Activated T-helper 2 cell treated with anti-CD3 and anti-CD28 coated beads, Interferon-gamma antibody, Interleukin-2, Interleukin-4, amounts not matched to agents 10 μg/mL and 5 μg/mL and 100 μg/mL, durations not matched to agents 14 hours and 24 hours and 36 hours (primary cell): ENCODE measurements around the gene HRH1. TPM values are rescaled to one million over a fixed set of nuclear protein-coding genes. Genes with fewer than 3 reads are reported as not detected.

Experiments
- DNase-seq: peaks from one replicate; pipeline ENCODE4 v3.0.0; 2021; ENCODE audit warnings: low spot score
- H3K27ac Mint-ChIP-seq: one replicate; pipeline ENCODE4 v1.8.0; 2021; ENCODE audit warnings: mixed read lengths
- H3K27me3 Mint-ChIP-seq: one replicate; pipeline ENCODE4 v1.8.0; 2021; ENCODE audit warnings: low read depth, mixed read lengths
- H3K36me3 Mint-ChIP-seq: one replicate; pipeline ENCODE4 v1.8.0; 2021; ENCODE audit warnings: low read depth, mixed read lengths
- H3K4me1 Mint-ChIP-seq: one replicate; pipeline ENCODE4 v1.8.0; 2021; ENCODE audit warnings: low read depth, mixed read lengths
- H3K4me3 Mint-ChIP-seq: one replicate; pipeline ENCODE4 v1.8.0; 2021; ENCODE audit warnings: low read depth, mild to moderate bottlenecking, moderate library complexity, mixed read lengths
- H3K9me3 Mint-ChIP-seq: one replicate; pipeline ENCODE4 v1.8.0; 2021; ENCODE audit warnings: mixed read lengths
- intact Hi-C: fragments of 100-400 bp; cut with micrococcal nuclease; formaldehyde crosslinking; loops from one replicate; pipeline ENCODE4 v1.15.1; 2023
- total RNA-seq: library from RNA; stranded (reverse); gene quantifications from 2 replicates; pipeline ENCODE4 v1.2.3, GENCODE V29; 2022

HRH1 gene
- total RNA-seq, 1 donor from 2014 or later: 1.3 TPM

GRCh38 chr3:11132861-11133260 is 21.4 kb upstream of the HRH1 start:
- intact Hi-C loops: no loop called here
- Mint-ChIP-seq H3K4me3 (no peak overlapping the region), H3K9me3 (no peaks in the 10 kb centered on the region), H3K36me3 (no peaks in the 10 kb centered on the region), H3K27ac (no peak overlapping the region), H3K27me3 (peaks cover 5% of the 10 kb centered on the region), H3K4me1 (peaks cover 7% of the 10 kb centered on the region)
- no peak for DNase-seq

- no peak for DNase-seq
- peaks cover 6% of the 10 kb centered on the region for H3K27me3 Mint-ChIP-seq
- intact Hi-C loops: no loop called here
- no peaks in the 10 kb centered on the region for H3K9me3 Mint-ChIP-seq
- peaks cover 2% of the 10 kb centered on the region for H3K4me1 Mint-ChIP-seq
- no peaks in the 10 kb centered on the region for H3K36me3 Mint-ChIP-seq
- H3K4me3 Mint-ChIP-seq: no peak overlapping the region
- no peak overlapping the region for H3K27ac Mint-ChIP-seq
Observed at GRCh38 chr3:11134794-11135193, 19.5 kb upstream of the HRH1 start.

- no peak overlapping the region for H3K4me3 Mint-ChIP-seq
- H3K9me3 Mint-ChIP-seq: no peaks in the 10 kb centered on the region
- no peak for DNase-seq
- peaks cover 14% of the 10 kb centered on the region for H3K4me1 Mint-ChIP-seq
- no peak overlapping the region for H3K27ac Mint-ChIP-seq
- H3K36me3 Mint-ChIP-seq: no peaks in the 10 kb centered on the region
- H3K27me3 Mint-ChIP-seq: peaks cover 5% of the 10 kb centered on the region
- intact Hi-C loops: no loop called here
Observed at GRCh38 chr3:11136116-11136515, 18.2 kb upstream of the HRH1 start.

- Mint-ChIP-seq H3K9me3 (no peaks in the 10 kb centered on the region), H3K4me1 (peaks cover 15% of the 10 kb centered on the region), H3K4me3 (no peak overlapping the region), H3K36me3 (no peaks in the 10 kb centered on the region), H3K27me3 (peaks cover 5% of the 10 kb centered on the region), H3K27ac (no peak overlapping the region)
- intact Hi-C loops: no loop called here
- DNase-seq: no peak
Observed at GRCh38 chr3:11136830-11137626, 17.3 kb upstream of the HRH1 start.

- H3K9me3 Mint-ChIP-seq: no peaks in the 10 kb centered on the region
- peaks cover 5% of the 10 kb centered on the region for H3K27me3 Mint-ChIP-seq
- H3K4me3 Mint-ChIP-seq: no peak overlapping the region
- intact Hi-C loops: no loop called here
- peaks cover 15% of the 10 kb centered on the region for H3K4me1 Mint-ChIP-seq
- DNase-seq: no peak
- H3K27ac Mint-ChIP-seq: no peak overlapping the region
- H3K36me3 Mint-ChIP-seq: no peaks in the 10 kb centered on the region
Observed at GRCh38 chr3:11137627-11137959, 16.7 kb upstream of the HRH1 start.

- Mint-ChIP-seq H3K4me3 (no peak overlapping the region), H3K27me3 (peaks cover 8% of the 10 kb centered on the region), H3K4me1 (peaks cover 15% of the 10 kb centered on the region), H3K36me3 (no peaks in the 10 kb centered on the region), H3K27ac (no peak overlapping the region), H3K9me3 (no peaks in the 10 kb centered on the region)
- no peak for DNase-seq
- intact Hi-C loops: no loop called here
Observed at GRCh38 chr3:11138371-11138770, 15.9 kb upstream of the HRH1 start.

GRCh38 chr3:11140030-11140712 is 14.1 kb upstream of the HRH1 start:
- DNase-seq: peak; percentile 33
- Mint-ChIP-seq H3K27ac (no peak overlapping the region), H3K36me3 (no peaks in the 10 kb centered on the region), H3K4me1 (peaks cover 15% of the 10 kb centered on the region), H3K27me3 (peaks cover 19% of the 10 kb centered on the region), H3K9me3 (no peaks in the 10 kb centered on the region), H3K4me3 (no peak overlapping the region)
- intact Hi-C loops: loop anchor here (1.0 kb wide), 1 partner anchor 11 kb away; no protein-coding TSS in a partner anchor

- Mint-ChIP-seq H3K36me3 (no peaks in the 10 kb centered on the region), H3K4me1 (peaks cover 15% of the 10 kb centered on the region), H3K9me3 (no peaks in the 10 kb centered on the region), H3K27me3 (peaks cover 24% of the 10 kb centered on the region), H3K4me3 (no peak overlapping the region), H3K27ac (no peak overlapping the region)
- intact Hi-C loops: loop anchor here (1.0 kb wide), 1 partner anchor 11 kb away; no protein-coding TSS in a partner anchor
- no peak for DNase-seq
Observed at GRCh38 chr3:11140713-11141104, 13.6 kb upstream of the HRH1 start.

GRCh38 chr3:11143476-11143875 is 10.8 kb upstream of the HRH1 start:
- Mint-ChIP-seq H3K36me3 (no peaks in the 10 kb centered on the region), H3K9me3 (no peaks in the 10 kb centered on the region), H3K4me1 (peaks cover 15% of the 10 kb centered on the region), H3K4me3 (no peak overlapping the region), H3K27ac (no peak overlapping the region), H3K27me3 (peaks cover 37% of the 10 kb centered on the region)
- DNase-seq: no peak
- intact Hi-C loops: no loop called here

- no peak overlapping the region for H3K27ac Mint-ChIP-seq
- no peaks in the 10 kb centered on the region for H3K9me3 Mint-ChIP-seq
- H3K4me3 Mint-ChIP-seq: no peak overlapping the region
- intact Hi-C loops: no loop called here
- no peak for DNase-seq
- peaks cover 43% of the 10 kb centered on the region for H3K27me3 Mint-ChIP-seq
- H3K4me1 Mint-ChIP-seq: peaks cover 12% of the 10 kb centered on the region
- H3K36me3 Mint-ChIP-seq: no peaks in the 10 kb centered on the region
Observed at GRCh38 chr3:11144996-11145395, 9.3 kb upstream of the HRH1 start.

GRCh38 chr3:11145888-11146287 is 8.4 kb upstream of the HRH1 start:
- Mint-ChIP-seq H3K9me3 (no peaks in the 10 kb centered on the region), H3K4me3 (no peak overlapping the region), H3K4me1 (peaks cover 3% of the 10 kb centered on the region), H3K27me3 (peaks cover 48% of the 10 kb centered on the region), H3K36me3 (no peaks in the 10 kb centered on the region), H3K27ac (no peak overlapping the region)
- intact Hi-C loops: no loop called here
- DNase-seq: no peak

GRCh38 chr3:11146773-11147660 is 7.3 kb upstream of the HRH1 start:
- peaks cover 58% of the 10 kb centered on the region for H3K27me3 Mint-ChIP-seq
- no peak overlapping the region for H3K27ac Mint-ChIP-seq
- no peaks in the 10 kb centered on the region for H3K4me1 Mint-ChIP-seq
- no peak for DNase-seq
- no peak overlapping the region for H3K4me3 Mint-ChIP-seq
- H3K9me3 Mint-ChIP-seq: no peaks in the 10 kb centered on the region
- intact Hi-C loops: no loop called here
- H3K36me3 Mint-ChIP-seq: no peaks in the 10 kb centered on the region

GRCh38 chr3:11150256-11150655 is 4.0 kb upstream of the HRH1 start:
- Mint-ChIP-seq H3K27ac (no peak overlapping the region), H3K9me3 (no peaks in the 10 kb centered on the region), H3K4me1 (peaks cover 3% of the 10 kb centered on the region), H3K27me3 (peaks cover 68% of the 10 kb centered on the region), H3K36me3 (no peaks in the 10 kb centered on the region), H3K4me3 (no peak overlapping the region)
- DNase-seq: no peak
- intact Hi-C loops: no loop called here
